IMR-90 (cell line): ENCODE results near the gene SIPA1. TPM values are rescaled to one million over a fixed set of nuclear protein-coding genes. Genes with fewer than 3 reads are reported as not detected.

ENCODE experiments used
- ATAC-seq: fragments of 200-7000 bp; cut with Tn5 transposase; 2 replicates; pipeline ENCODE4 v1.9.1; 2020; ENCODE audit warnings: low read depth, mild to moderate bottlenecking, moderate library complexity
- BruUV-seq: library from RNA; stranded (reverse); fragments of 400-500 nt; replicated peaks from 2 replicates; lab custom pipeline; 2021; lab: Mats Ljungman, UMichigan
- CTCF ChIA-PET: fragments of 300-600 bp; formaldehyde crosslinking; extraction: SDS; loops from one replicate; lab custom pipeline; 2021; ENCODE audit warnings: antibody characterized with exemption; lab: Yijun Ruan, JAX
- POLR2A ChIA-PET: fragments of 300-600 bp; sonication (Branson Sonifier 250); formaldehyde crosslinking; loops from one replicate; lab custom pipeline; 2022; ENCODE audit warnings: antibody characterized with exemption; ENCODE audit not compliant: unreplicated experiment; lab: Charles Lee
- DNase-seq: peaks from one replicate; pipeline ENCODE4 v3.0.0; 2013
- H2AFZ ChIP-seq: replicated peaks from 2 replicates; pipeline ENCODE3; 2013; ENCODE audit warnings: low read length, mild to moderate bottlenecking; ENCODE audit not compliant: poor library complexity
- H2AK5ac ChIP-seq: 2 replicates; pipeline ENCODE4 v1.6.1; 2013; ENCODE audit warnings: low read depth, low read length, inconsistent platforms
- H2AK9ac ChIP-seq: replicated peaks from 2 replicates; pipeline ENCODE3; 2013; ENCODE audit warnings: mild to moderate bottlenecking, low read depth, low read length, moderate library complexity; ENCODE audit not compliant: poor library complexity
- H2BK120ac ChIP-seq: 2 replicates; pipeline ENCODE4 v1.6.1; 2013; ENCODE audit warnings: low read depth, low read length, inconsistent platforms
- H2BK15ac ChIP-seq: 3 replicates; pipeline ENCODE4 v1.6.1; 2013; ENCODE audit warnings: low read depth, low read length, inconsistent platforms
- H2BK20ac ChIP-seq: 2 replicates; pipeline ENCODE4 v1.6.1; 2013; ENCODE audit warnings: low read depth, mild to moderate bottlenecking, inconsistent platforms, low read length, moderate library complexity
- H2BK5ac ChIP-seq: 2 replicates; pipeline ENCODE4 v1.6.1; 2013; ENCODE audit warnings: mild to moderate bottlenecking, low read depth, low read length, inconsistent platforms; ENCODE audit not compliant: poor library complexity, severe bottlenecking
- H3K14ac ChIP-seq: replicated peaks from 2 replicates; pipeline ENCODE4 v1.6.1; 2013; ENCODE audit warnings: low read depth, low read length, inconsistent platforms
- H3K18ac ChIP-seq: 2 replicates; pipeline ENCODE4 v1.6.1; 2013; ENCODE audit warnings: low read depth, low read length, control low read depth
- H3K23ac ChIP-seq: 2 replicates; pipeline ENCODE4 v1.6.1; 2013; ENCODE audit warnings: low read depth, low read length, inconsistent platforms
- H3K27ac ChIP-seq: 2 replicates; pipeline ENCODE4 v1.5.1; 2013; ENCODE audit warnings: mild to moderate bottlenecking, control low read depth, low read length; ENCODE audit not compliant: insufficient read depth
- H3K27me3 ChIP-seq: 2 replicates; pipeline ENCODE4 v1.6.1; 2013; ENCODE audit warnings: low read length; ENCODE audit not compliant: control insufficient read depth, insufficient read depth
- H3K36me3 ChIP-seq: 2 replicates; pipeline ENCODE4 v1.6.1; 2013; ENCODE audit warnings: low read length, mixed read lengths; ENCODE audit not compliant: control insufficient read depth, insufficient read depth
- H3K4ac ChIP-seq: 2 replicates; pipeline ENCODE4 v1.6.1; 2013; ENCODE audit warnings: low read depth, low read length, inconsistent platforms
- H3K4me1 ChIP-seq: 2 replicates; pipeline ENCODE4 v1.6.1; 2013; ENCODE audit warnings: low read length, mixed read lengths; ENCODE audit not compliant: control insufficient read depth, insufficient read depth
- H3K4me2 ChIP-seq: 2 replicates; pipeline ENCODE4 v1.6.1; 2013; ENCODE audit warnings: low read depth, mild to moderate bottlenecking, control low read depth, low read length, moderate library complexity
- H3K4me3 ChIP-seq: 2 replicates; pipeline ENCODE4 v1.5.1; 2013; ENCODE audit warnings: low read depth, mild to moderate bottlenecking, control low read depth, low read length, moderate library complexity; ENCODE audit not compliant: insufficient read depth
- H3K56ac ChIP-seq: 2 replicates; pipeline ENCODE4 v1.6.1; 2013; ENCODE audit warnings: low read length, inconsistent platforms; ENCODE audit not compliant: insufficient read depth; ENCODE audit errors: extremely low read depth
- H3K79me1 ChIP-seq, 2 experiments: 2 replicates each; pipeline ENCODE4 v1.6.1; 2013; ENCODE audit warnings: low read length in 2 of 2, inconsistent platforms in 1 of 2, low read depth in 1 of 2
- H3K9ac ChIP-seq: 2 replicates; pipeline ENCODE4 v1.6.1; 2013; ENCODE audit warnings: low read depth, low read length, control low read depth
- H3K9me1 ChIP-seq: 2 replicates; pipeline ENCODE4 v1.6.1; 2013; ENCODE audit warnings: low read length, inconsistent platforms; ENCODE audit not compliant: insufficient read depth
- H3K9me3 ChIP-seq: 2 replicates; pipeline ENCODE4 v1.6.1; 2013; ENCODE audit warnings: low read length; ENCODE audit not compliant: control insufficient read depth, insufficient read depth
- H4K20me1 ChIP-seq: 2 replicates; pipeline ENCODE4 v1.6.1; 2013; ENCODE audit warnings: low read length, inconsistent platforms; ENCODE audit not compliant: insufficient read depth
- H4K5ac ChIP-seq: 2 replicates; pipeline ENCODE4 v1.6.1; 2013; ENCODE audit warnings: mild to moderate bottlenecking, low read depth, low read length, control low read depth
- H4K8ac ChIP-seq, 2 experiments: 2 replicates each; pipeline ENCODE4 v1.6.1; 2013; ENCODE audit warnings: low read depth in 2 of 2, low read length in 2 of 2, control low read depth in 1 of 2, inconsistent platforms in 1 of 2
- H4K91ac ChIP-seq: 2 replicates; pipeline ENCODE4 v1.6.1; 2013; ENCODE audit warnings: low read depth, low read length, inconsistent platforms; ENCODE audit not compliant: insufficient read depth
- BHLHE40 ChIP-seq: fragments of 150-350 bp; IDR thresholded peaks from 2 replicates; pipeline ENCODE4 v1.6.1; 2016; ENCODE audit warnings: mild to moderate bottlenecking, low read depth, low read length
- MAFK ChIP-seq: IDR thresholded peaks from 2 replicates; pipeline ENCODE4 v1.6.1; 2012; ENCODE audit warnings: low read depth, low read length, improper control_type of control experiment
- MAZ ChIP-seq: IDR thresholded peaks from 2 replicates; pipeline ENCODE4 v1.6.1; 2012; ENCODE audit warnings: low read depth, mild to moderate bottlenecking, low read length, improper control_type of control experiment, moderate library complexity, borderline replicate concordance
- MXI1 ChIP-seq: IDR thresholded peaks from 2 replicates; pipeline ENCODE4 v1.6.1; 2012; ENCODE audit warnings: low read depth, mild to moderate bottlenecking, low read length, moderate library complexity, borderline replicate concordance
- NFE2L2 ChIP-seq: fragments of 150-350 bp; IDR thresholded peaks from 2 replicates; pipeline ENCODE4 v1.6.1; 2016; ENCODE audit warnings: low read depth, mild to moderate bottlenecking, low read length
- RCOR1 ChIP-seq: IDR thresholded peaks from 2 replicates; pipeline ENCODE4 v1.6.1; 2012; ENCODE audit warnings: mild to moderate bottlenecking, low read length, improper control_type of control experiment; ENCODE audit not compliant: insufficient replicate concordance
- SMC3 ChIP-seq: fragments of 150-350 bp; IDR thresholded peaks from 2 replicates; pipeline ENCODE4 v1.6.1; 2016; ENCODE audit warnings: low read depth, mild to moderate bottlenecking, antibody characterized with exemption, low read length, moderate library complexity
- WGBS, 2 experiments: methylation state at CpG; one replicate each; pipeline versions ENCODE4 v1.1.5 to v1.1.7; 2013; ENCODE audit warnings: missing lambda C conversion rate in 2 of 2; ENCODE audit not compliant: insufficient read length in 1 of 2; ENCODE audit errors: extremely low coverage in 2 of 2; 5-methylcytosine and 5-hydroxymethylcytosine counted together
- dilution Hi-C: fragments of 300-500 bp; cut with HindIII; formaldehyde crosslinking; loops from one replicate; pipeline ENCODE4 v1.14.3; 2018; ENCODE audit warnings: low sequenced_read_pairs; ENCODE audit not compliant: unreplicated experiment
- in situ Hi-C: fragments of 300-500 bp; cut with MboI; formaldehyde crosslinking; loops from 3 replicates; pipeline ENCODE4 v1.14.3; 2019; ENCODE audit warnings: low sequenced_read_pairs, inconsistent platforms, mixed read lengths
- intact Hi-C: fragments of 100-400 bp; cut with micrococcal nuclease; formaldehyde crosslinking; loops from 2 replicates; pipeline ENCODE4 v1.10.0; 2022
- polyA plus RNA-seq, 3 experiments: library from polyadenylated mRNA; depleted of rRNA; stranded (reverse); fragments of >200 nt; gene quantifications; 2 replicates each; pipeline ENCODE4 v1.2.3, GENCODE V29; 2012; ENCODE audit warnings: low replicate concordance in 1 of 3
- total RNA-seq: library from RNA; depleted of rRNA; stranded (reverse); fragments of >200 nt; gene quantifications from 2 replicates; pipeline ENCODE4 v1.2.3, GENCODE V29; 2012
- TF ChIP-seq, protein P1 (sequence below): conservative IDR thresholded peaks from 2 replicates; pipeline ENCODE4 v1.5.1; 2012; ENCODE audit warnings: mild to moderate bottlenecking, low read depth, low read length, improper control_type of control experiment
- TF ChIP-seq, protein P2 (sequence below): fragments of 150-350 bp; IDR thresholded peaks from 2 replicates; pipeline ENCODE4 v1.6.1; 2017; ENCODE audit warnings: mild to moderate bottlenecking, antibody characterized with exemption, low read length, low read depth
- TF ChIP-seq, protein P3 (sequence below): fragments of 150-350 bp; IDR thresholded peaks from 2 replicates; pipeline ENCODE4 v1.6.1; 2016; ENCODE audit warnings: low read depth, mild to moderate bottlenecking, low read length, moderate library complexity, borderline replicate concordance

SIPA1 gene
- total and polyA plus RNA-seq, 2 of the 4 experiments (the other 2 are of a cell fraction), result 10.6 to 39.7 TPM

DNA sequence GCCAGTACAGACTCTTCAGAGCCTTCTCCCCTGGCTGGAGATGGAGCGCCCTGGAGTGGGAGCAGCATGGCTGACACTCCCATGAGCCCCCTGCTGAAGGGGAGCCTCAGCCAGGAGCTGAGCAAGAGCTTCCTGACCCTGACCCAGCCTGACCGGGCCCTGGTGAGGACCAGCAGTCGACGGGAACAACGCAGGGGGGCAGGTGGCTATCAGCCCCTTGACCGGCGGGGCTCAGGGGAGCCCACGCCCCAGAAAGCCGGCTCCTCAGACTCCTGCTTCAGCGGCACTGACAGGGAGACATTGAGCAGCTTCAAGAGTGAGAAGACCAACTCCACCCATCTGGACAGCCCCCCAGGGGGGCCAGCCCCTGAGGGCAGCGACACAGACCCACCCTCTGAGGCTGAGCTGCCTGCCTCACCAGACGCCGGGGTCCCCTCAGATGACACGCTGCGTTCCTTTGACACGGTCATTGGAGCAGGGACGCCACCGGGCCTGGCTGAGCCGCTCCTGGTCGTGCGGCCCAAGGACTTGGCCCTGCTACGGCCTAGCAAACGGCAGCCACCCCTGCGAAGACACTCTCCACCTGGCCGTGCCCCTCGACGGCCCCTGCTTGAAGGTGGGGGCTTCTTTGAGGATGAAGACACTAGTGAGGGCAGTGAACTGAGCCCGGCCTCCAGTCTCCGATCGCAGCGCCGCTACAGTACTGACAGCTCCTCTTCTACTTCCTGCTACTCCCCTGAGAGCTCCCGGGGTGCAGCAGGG is 19.7 kb upstream of the SIPA1 start:
- 0 out of 2 replicates have a peak, but pooled peaks cover 1% of the 10 kb centered on the region for H3K9me1 ChIP-seq
- no peak overlapping the region for H4K91ac ChIP-seq
- no peak overlapping the region for H3K4me3 ChIP-seq
- H4K8ac ChIP-seq, result no peak overlapping the region
- intact Hi-C loops, result no loop called here
- no peak overlapping the region for H2BK120ac ChIP-seq
- H3K9ac ChIP-seq, result no peak overlapping the region
- no peak for DNase-seq
- no peak overlapping the region for H4K5ac ChIP-seq
- TF ChIP-seq, protein P1, sequence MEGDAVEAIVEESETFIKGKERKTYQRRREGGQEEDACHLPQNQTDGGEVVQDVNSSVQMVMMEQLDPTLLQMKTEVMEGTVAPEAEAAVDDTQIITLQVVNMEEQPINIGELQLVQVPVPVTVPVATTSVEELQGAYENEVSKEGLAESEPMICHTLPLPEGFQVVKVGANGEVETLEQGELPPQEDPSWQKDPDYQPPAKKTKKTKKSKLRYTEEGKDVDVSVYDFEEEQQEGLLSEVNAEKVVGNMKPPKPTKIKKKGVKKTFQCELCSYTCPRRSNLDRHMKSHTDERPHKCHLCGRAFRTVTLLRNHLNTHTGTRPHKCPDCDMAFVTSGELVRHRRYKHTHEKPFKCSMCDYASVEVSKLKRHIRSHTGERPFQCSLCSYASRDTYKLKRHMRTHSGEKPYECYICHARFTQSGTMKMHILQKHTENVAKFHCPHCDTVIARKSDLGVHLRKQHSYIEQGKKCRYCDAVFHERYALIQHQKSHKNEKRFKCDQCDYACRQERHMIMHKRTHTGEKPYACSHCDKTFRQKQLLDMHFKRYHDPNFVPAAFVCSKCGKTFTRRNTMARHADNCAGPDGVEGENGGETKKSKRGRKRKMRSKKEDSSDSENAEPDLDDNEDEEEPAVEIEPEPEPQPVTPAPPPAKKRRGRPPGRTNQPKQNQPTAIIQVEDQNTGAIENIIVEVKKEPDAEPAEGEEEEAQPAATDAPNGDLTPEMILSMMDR, result no peak
- TF ChIP-seq, protein P2, sequence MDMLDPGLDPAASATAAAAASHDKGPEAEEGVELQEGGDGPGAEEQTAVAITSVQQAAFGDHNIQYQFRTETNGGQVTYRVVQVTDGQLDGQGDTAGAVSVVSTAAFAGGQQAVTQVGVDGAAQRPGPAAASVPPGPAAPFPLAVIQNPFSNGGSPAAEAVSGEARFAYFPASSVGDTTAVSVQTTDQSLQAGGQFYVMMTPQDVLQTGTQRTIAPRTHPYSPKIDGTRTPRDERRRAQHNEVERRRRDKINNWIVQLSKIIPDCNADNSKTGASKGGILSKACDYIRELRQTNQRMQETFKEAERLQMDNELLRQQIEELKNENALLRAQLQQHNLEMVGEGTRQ, result no peak
- no peak for TF ChIP-seq SMC3
- no peak for TF ChIP-seq MAZ
- TF ChIP-seq RCOR1, result no peak
- TF ChIP-seq BHLHE40, result no peak
- no peak for TF ChIP-seq MAFK
- TF ChIP-seq, protein P3, sequence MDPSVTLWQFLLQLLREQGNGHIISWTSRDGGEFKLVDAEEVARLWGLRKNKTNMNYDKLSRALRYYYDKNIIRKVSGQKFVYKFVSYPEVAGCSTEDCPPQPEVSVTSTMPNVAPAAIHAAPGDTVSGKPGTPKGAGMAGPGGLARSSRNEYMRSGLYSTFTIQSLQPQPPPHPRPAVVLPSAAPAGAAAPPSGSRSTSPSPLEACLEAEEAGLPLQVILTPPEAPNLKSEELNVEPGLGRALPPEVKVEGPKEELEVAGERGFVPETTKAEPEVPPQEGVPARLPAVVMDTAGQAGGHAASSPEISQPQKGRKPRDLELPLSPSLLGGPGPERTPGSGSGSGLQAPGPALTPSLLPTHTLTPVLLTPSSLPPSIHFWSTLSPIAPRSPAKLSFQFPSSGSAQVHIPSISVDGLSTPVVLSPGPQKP, result no peak
- TF ChIP-seq NFE2L2, result no peak
- TF ChIP-seq MXI1, result no peak
- H4K20me1 ChIP-seq, result peaks cover 21% of the 10 kb centered on the region
- H3K4me2 ChIP-seq, result no peak overlapping the region
- H2AFZ ChIP-seq, result no peak overlapping the region
- in situ Hi-C loops, result no loop called here
- H3K27ac ChIP-seq, result no peak overlapping the region
- no peak overlapping the region for H3K14ac ChIP-seq
- no peak overlapping the region for H2BK20ac ChIP-seq
- no TSS peak for BruUV-seq
- no peak overlapping the region for H2BK15ac ChIP-seq
- ChIA-PET CTCF (no interaction called here), POLR2A (no interaction called here)
- H3K36me3 ChIP-seq, result peaks cover 45% of the 10 kb centered on the region
- no peak overlapping the region for H2BK5ac ChIP-seq
- H3K4ac ChIP-seq, result no peak overlapping the region
- dilution Hi-C loops, result no loop called here
- peaks cover 11 to 47% of the 10 kb centered on the region in 2 experiments for H3K79me1 ChIP-seq
- no peaks in the 10 kb centered on the region for H3K27me3 ChIP-seq
- no peaks in the 10 kb centered on the region for H3K9me3 ChIP-seq
- peaks cover 4% of the 10 kb centered on the region; the same call in 1 of the 2 replicates for H3K4me1 ChIP-seq
- peak overlapping the region; percentile 34 for H2AK9ac ChIP-seq
- H3K23ac ChIP-seq, result no peak overlapping the region
- 91% methylated on average over 19 of the region's 33 CpGs; no CpG with 5 or more reads in 1 of the 2 experiments for WGBS, 2 experiments
- ATAC-seq, result no peak
- H3K18ac ChIP-seq, result no peak overlapping the region
- H2AK5ac ChIP-seq, result no peak overlapping the region
- no peak overlapping the region for H3K56ac ChIP-seq
